LNCAP (cell line): ENCODE measurements around the gene IPCEF1.

Experiments
- TF ChIP-seq, protein P1 (sequence below): fragments of 450-650 bp; IDR thresholded peaks from 2 replicates; pipeline ENCODE4 v1.5.1; 2017; ENCODE audit warnings: mild to moderate bottlenecking

The IPCEF1 gene

DNA sequence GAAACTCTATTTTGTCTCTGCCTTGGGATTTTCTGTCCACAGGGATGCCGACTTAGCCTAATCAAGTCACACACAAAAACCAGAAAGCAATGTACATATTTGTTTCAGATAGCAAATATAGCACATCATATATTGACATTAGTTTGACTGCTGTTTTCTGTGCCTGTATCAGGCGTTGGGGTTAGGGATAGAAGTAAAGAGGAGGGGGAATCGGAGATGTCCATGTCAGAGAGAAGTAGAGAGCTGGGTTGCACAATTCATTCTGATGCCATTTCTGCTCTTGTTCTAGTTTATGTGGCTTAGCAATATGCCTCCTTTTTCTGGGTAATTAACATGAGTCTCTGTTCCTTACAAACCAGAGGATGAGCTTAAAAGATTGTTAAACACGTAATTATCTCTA, 14.7 kb upstream of the IPCEF1 start:
- TF ChIP-seq, protein P1, sequence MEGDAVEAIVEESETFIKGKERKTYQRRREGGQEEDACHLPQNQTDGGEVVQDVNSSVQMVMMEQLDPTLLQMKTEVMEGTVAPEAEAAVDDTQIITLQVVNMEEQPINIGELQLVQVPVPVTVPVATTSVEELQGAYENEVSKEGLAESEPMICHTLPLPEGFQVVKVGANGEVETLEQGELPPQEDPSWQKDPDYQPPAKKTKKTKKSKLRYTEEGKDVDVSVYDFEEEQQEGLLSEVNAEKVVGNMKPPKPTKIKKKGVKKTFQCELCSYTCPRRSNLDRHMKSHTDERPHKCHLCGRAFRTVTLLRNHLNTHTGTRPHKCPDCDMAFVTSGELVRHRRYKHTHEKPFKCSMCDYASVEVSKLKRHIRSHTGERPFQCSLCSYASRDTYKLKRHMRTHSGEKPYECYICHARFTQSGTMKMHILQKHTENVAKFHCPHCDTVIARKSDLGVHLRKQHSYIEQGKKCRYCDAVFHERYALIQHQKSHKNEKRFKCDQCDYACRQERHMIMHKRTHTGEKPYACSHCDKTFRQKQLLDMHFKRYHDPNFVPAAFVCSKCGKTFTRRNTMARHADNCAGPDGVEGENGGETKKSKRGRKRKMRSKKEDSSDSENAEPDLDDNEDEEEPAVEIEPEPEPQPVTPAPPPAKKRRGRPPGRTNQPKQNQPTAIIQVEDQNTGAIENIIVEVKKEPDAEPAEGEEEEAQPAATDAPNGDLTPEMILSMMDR = no peak

DNA sequence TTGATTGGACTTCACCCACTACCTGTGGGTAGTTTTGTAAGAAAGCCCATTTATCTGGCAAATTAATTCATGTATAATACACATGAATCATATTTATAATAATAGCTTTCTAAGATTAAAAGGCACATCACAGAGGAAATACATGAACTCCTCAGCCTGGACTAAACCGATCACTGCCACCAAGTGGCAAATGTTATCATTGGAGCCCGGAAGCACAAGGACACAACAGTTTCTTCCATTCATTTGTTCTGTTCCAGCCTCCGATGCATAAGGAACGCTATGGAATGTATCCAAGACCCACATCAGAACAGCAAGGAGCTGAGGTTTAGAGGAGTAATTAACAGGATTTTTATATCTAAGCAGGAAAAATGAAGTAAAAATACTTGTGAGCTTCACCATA, 13.9 kb upstream of the IPCEF1 start:
- TF ChIP-seq, protein P1 = peak; percentile 56

DNA sequence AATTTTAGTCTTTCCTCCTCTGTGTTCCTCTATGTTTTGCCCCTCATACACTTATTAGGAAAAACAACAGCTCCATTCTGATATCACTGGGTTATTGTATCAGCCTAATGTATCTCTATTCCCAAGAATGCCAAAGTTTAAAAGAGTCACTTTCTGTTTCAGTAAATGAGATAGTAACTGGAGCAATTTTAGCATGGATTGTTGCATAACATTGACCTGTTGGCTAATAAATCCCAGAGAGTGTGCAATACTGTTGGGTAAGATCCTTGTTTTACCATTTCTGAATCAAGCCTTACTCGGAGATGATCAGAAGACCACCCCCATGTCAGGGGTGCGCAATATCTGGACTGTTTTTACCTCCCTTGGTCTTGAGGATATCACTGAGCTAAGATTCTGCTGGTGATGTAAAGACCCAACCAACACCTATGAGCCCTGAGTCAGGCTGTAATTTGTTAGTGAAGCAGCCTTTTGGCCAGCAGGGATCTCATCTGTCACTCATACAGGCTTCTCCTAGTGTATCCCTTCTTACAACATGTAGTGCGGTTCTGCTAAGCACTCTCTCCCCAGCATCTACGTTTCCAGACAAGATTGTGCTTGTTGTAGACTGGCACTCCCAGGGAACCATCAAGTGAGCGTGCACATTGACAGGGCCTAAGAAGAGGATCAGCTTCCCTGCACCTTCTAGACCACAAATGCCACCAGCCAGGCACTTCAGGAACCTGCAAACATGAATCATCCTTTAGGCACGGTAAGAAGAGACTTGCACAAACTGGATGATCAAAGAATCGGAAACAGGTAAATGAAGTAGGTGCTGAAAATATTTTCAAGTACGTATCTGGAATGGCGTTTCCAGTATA, 11.5 kb upstream of the IPCEF1 start:
- TF ChIP-seq, protein P1 = no peak

DNA sequence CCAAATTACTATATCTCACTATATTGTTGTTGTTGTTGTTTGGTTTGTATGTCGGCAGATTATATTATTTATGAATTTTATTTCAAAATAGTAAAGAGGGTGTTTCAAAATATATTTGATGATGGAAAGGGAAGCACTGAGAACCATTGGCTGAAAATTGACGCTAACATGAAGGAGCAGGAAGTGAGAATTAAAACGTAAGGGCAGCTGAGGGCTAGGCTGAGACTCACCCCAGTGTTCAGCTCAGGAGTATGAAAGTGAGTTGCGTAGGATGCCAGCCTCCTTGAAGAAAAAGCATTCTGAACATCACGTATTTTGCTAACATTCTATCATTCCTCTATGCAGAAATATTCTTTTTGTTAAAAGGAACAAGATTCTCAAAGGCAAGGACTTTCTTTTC, 10.7 kb upstream of the IPCEF1 start:
- TF ChIP-seq, protein P1 = no peak

DNA sequence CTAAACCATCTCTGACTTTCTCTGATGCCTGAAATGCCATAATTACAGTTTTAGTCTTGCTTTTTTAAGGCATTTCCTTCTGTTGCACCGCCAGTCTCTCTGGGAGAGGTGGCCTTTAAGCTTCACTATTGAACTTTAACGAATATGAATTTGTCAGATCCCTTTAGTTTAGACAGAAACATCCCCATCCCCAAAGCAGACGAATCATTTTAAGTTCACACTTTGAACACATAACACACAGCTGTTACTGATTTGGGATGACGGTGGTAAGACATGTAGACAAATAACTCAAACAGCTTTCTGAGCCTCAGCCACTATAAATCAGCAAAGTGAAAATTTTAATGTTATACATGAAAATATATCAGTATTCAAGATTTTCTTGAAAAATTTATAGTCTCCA, 7.2 kb upstream of the IPCEF1 start:
- TF ChIP-seq, protein P1 = no peak

DNA sequence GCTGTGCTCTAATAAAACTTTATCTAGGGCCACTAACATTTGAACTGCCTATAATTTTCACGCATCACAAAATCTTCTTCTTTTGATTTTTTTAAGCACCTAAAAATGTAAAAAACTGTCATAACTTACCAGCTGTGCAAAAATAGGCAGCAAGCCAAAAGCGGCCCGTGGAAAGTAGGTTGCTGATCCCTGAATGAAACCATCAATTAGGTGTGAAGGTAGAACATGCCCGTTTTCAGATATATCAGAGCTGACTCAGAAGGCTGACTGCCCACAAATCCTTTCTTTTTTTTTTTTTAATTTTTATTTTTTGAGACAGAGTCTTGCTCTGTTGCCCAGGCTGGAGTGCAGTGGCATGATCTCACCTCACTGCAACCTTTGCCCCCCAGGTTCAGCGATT, 4.9 kb upstream of the IPCEF1 start:
- TF ChIP-seq, protein P1 = no peak

DNA sequence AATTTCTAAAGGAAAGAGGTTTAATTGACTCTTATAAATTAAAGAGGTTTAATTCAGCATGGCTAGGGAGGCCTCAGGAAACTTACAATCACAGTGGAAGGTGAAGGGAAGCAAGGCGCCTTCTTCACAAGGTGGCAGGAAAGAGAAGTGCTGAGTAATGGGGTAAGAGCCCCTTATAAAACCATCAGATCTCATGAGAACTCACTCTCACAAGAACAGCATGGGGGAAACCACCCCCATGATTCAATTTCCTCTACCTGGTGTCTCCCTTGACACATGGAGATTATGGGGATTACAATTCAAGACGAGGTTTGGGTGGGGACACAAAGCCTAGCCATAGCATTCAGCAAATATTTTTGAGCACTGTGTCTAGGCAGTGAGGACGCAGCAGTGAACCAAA, 3.9 kb upstream of the IPCEF1 start:
- TF ChIP-seq, protein P1 = no peak
